Astrocyte of the spinal cord (primary cell): ENCODE measurements around the gene ZSCAN22.
A peak's percentile ranks its signal among the peaks of the same experiment; 100 is the strongest.
"Not testable (repeated sequence)": the region's sequence is repeated elsewhere in the genome, so short reads cannot be mapped to it uniquely, and the experiment has no call there.

Source experiments
- DNase-seq: peaks from one replicate; pipeline ENCODE4 v3.0.0; 2011; ENCODE audit warnings: low read depth, low spot score
- H3K4me3 ChIP-seq: 2 replicates; pipeline ENCODE4 v1.5.1; 2011; ENCODE audit warnings: low read depth, mild to moderate bottlenecking, low read length, moderate library complexity
- in situ Hi-C: cut with HindIII; loops from 2 replicates; pipeline ENCODE4 v1.10.0; 2017; ENCODE audit warnings: low sequenced_read_pairs
- TF ChIP-seq, protein P1 (sequence below): IDR thresholded peaks from 2 replicates; pipeline ENCODE4 v1.5.1; 2012; ENCODE audit warnings: low read depth, mild to moderate bottlenecking, low read length, inconsistent platforms

ZSCAN22 gene

DNA sequence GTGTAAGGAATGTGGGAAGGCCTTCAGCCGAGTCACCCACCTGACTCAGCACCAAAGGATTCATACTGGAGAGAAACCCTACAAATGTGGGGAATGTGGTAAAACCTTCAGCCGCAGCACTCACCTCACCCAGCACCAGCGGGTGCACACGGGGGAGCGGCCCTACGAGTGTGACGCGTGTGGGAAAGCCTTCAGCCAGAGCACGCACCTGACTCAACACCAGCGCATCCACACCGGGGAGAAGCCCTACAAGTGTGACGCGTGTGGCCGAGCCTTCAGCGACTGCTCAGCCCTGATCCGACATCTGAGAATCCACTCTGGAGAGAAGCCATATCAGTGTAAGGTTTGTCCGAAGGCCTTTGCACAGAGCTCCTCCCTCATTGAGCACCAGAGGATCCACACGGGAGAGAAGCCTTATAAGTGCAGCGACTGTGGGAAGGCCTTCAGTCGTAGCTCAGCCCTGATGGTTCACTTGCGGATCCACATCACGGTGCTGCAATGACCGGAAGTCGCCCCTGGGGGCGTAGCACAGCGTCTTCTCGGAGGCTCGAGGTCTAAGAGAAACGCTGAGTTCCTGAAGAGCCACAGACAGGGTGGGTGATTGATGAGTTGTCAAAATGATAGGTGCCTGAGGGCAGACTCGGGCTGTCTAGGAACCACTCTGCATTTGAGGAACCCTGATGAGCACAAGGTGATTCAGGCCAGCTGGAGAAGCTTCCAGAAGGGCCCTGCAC is 12.2 kb downstream of the ZSCAN22 start:
- no peak for DNase-seq
- TF ChIP-seq, protein P1, sequence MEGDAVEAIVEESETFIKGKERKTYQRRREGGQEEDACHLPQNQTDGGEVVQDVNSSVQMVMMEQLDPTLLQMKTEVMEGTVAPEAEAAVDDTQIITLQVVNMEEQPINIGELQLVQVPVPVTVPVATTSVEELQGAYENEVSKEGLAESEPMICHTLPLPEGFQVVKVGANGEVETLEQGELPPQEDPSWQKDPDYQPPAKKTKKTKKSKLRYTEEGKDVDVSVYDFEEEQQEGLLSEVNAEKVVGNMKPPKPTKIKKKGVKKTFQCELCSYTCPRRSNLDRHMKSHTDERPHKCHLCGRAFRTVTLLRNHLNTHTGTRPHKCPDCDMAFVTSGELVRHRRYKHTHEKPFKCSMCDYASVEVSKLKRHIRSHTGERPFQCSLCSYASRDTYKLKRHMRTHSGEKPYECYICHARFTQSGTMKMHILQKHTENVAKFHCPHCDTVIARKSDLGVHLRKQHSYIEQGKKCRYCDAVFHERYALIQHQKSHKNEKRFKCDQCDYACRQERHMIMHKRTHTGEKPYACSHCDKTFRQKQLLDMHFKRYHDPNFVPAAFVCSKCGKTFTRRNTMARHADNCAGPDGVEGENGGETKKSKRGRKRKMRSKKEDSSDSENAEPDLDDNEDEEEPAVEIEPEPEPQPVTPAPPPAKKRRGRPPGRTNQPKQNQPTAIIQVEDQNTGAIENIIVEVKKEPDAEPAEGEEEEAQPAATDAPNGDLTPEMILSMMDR: no peak
- H3K4me3 ChIP-seq: no peak overlapping the region
- in situ Hi-C loops: no loop called here

DNA sequence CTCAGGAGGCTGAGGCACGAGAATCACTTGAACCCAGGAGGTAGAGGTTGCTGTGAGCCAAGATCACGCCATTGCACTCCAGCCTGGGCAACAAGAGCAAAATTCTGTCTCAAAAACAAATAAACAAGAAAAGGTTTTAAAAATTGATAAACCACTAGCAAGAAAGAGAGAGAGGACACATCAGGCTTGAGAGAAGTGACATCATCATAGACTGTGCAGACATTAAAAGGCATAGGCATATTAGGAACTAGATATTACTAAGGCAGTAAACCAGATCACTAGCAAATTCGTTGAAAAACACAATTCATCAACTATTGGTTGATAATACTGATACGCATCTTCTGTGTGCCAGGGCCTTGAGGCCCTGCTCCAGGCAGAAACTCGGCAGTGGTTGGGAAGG is 18.8 kb downstream of the ZSCAN22 start:
- in situ Hi-C loops: no loop called here
- no peak for DNase-seq
- no peak overlapping the region for H3K4me3 ChIP-seq
- TF ChIP-seq, protein P1: no peak

DNA sequence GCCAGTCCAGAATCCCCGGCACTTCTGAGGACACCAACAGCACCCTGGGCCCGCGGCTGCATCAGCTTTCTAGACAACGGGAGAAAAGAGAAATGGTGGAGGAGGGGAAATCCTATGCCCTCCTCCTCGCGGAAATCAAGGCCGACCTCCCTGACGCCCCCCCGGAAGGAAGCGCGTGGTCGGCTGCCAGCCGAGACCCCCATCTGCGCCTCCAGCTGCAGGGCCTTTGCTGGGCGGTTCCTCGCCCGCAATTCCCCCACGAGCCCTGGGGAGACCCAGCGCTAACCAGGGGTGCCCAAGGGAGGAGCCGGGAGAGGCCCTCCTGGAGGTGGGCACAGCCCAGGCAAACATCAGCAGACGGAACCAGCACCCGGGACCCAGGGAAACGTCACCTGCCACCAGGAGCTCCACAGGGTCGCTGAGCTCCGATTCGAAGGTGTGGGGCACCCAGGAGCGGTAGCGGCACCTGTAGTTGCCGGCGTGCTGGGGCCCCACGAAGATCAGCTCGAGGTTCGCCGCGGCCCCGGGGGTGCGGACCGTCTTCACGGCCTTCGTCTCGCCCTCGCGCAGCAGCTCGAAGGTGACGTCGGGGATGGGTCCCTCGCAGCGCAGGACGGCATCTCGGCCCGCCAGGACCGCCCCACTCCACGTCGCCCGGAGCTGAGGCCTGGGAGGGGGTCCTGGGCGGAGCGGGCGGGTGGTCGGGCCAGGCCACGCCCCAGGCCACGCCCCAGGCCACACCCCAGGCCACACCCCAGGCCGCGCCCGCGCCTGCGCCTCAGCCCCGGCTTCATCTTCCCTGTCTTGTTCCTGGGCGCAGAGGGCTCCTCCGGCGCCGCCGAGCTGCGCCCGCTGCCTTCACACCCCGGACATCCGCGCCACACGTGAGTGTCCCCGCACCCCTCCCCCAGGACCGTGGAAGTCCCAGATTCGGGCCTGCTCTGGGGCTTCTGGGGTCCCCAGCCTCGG is 20.5 kb downstream of the ZSCAN22 start:
- in situ Hi-C loops: no loop called here
- peak overlapping the region; percentile 71 for H3K4me3 ChIP-seq
- DNase-seq: peak; percentile 73
- TF ChIP-seq, protein P1: no peak

DNA sequence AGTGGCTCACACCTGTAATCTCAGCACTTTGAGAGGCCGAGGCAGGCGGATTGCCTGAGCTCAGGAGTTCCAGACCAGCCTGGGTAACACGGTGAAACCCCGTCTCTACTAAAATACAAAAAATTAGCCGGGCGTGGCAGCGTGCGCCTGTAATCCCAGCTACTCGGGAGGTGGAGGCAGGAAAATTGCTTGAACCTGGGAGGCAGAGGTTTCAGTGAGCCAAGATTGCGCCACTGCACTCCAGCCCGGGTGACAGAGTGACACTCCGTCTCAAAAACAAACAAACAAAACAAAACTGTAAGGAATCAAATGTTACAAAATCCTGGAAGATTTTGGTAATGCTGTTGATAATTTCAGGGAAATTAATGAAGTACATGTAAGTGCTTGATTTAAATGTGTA is 21.3 kb downstream of the ZSCAN22 start:
- in situ Hi-C loops, DNase-seq: not testable (repeated sequence)
- H3K4me3 ChIP-seq: peak overlapping the region; percentile 71

DNA sequence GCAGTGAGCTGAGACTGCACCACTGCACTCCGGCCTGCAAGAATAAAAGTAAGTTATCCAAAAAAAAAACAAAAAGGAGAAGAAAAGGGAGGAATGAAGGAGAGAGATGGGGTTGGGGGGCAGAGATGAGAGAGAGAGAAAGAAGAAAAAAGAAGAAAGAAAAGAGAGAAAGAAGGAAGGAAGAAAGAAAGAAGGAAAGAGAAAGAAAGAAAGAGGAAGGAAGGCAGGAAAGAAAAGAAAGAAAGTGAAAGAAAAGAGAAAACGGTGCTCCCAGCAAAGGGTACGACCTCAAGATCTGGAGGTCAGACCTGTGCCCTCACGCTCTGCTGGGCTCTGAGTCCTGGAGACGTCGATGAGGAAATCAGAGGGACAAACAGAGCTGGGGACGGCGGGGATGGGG is 22.8 kb downstream of the ZSCAN22 start:
- no peak overlapping the region for H3K4me3 ChIP-seq
- DNase-seq: no peak
- in situ Hi-C loops: no loop called here
- TF ChIP-seq, protein P1: no peak

DNA sequence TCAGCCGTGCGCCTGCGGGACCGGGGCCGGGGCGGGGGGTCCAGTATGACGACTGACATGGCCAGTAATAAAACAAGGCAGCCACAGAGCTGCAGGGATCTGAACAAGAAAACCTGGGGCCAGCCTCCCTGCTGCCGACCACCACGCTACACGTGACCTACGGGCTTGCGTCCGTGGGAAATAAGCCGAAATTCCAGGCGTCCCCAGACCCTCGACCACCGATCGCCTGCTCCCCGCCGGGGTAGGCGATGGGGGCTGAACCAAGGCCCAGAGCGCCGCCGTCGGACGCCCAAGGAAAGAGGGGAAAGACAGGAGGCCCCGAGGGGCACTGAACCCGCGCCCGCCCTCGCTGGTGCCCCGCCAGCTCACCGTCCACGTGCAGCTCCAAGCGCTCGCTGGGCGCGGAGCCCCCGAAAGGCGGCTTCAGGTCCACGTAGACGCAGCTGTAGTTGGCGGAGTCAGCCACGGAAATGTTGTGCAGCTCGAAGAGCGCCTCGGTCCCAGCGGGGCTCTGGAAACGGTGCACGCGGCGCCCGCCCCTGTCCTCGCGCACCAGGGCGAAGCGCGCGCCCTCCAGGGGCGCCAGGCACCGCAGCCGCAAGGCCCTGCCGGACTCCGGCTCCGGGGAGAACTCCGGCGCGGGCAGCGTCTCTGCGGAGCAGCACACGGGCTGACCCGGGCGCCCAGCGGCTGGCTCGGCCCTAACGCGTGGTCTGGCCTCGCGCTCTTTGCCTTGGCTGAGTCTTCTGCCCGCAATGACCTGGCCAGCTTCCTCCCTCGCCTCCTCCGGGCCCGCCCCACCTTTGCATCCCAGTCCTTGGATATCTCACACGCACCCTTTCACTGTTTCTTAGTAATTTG is 23.4 kb downstream of the ZSCAN22 start:
- TF ChIP-seq, protein P1: no peak
- no peak overlapping the region for H3K4me3 ChIP-seq
- in situ Hi-C loops: no loop called here
- DNase-seq: no peak
